Lower lobe of right lung (tissue), 2 donors: ENCODE measurements around the gene LPXN. TPM values are rescaled to one million over a fixed set of nuclear protein-coding genes. Genes with fewer than 3 reads are reported as not detected.

Experiments used
- ATAC-seq, 2 donors: fragments of 200-7000 bp; cut with Tn5 transposase; one replicate each; pipeline ENCODE4 v1.9.1; 2020 to 2022; ENCODE audit warnings: mild to moderate bottlenecking in 2 of 2, moderate library complexity in 2 of 2
- DNase-seq: peaks from one replicate; pipeline ENCODE4 v3.0.0-alpha.2; 2020
- H3K27ac ChIP-seq: fragments of 200-600 bp; one replicate; pipeline ENCODE4 v1.8.0; 2022
- H3K27me3 ChIP-seq: fragments of 200-600 bp; one replicate; pipeline ENCODE4 v1.8.0; 2022; ENCODE audit warnings: low read depth
- H3K36me3 ChIP-seq: fragments of 200-600 bp; one replicate; pipeline ENCODE4 v1.8.0; 2022; ENCODE audit warnings: mild to moderate bottlenecking
- H3K4me1 ChIP-seq: fragments of 200-600 bp; one replicate; pipeline ENCODE4 v1.8.0; 2022
- H3K4me3 ChIP-seq: fragments of 200-600 bp; one replicate; pipeline ENCODE4 v1.8.0; 2022; ENCODE audit warnings: mild to moderate bottlenecking
- H3K9me3 ChIP-seq: fragments of 200-600 bp; one replicate; pipeline ENCODE4 v1.8.0; 2022
- intact Hi-C: fragments of 100-400 bp; cut with DNase I; formaldehyde crosslinking; loops from one replicate; pipeline ENCODE4 v1.11.0; 2022
- total RNA-seq: library from RNA; stranded (reverse); fragmentation: NEBNext Ultra II Directional; extraction: Animal tissue kit (Norgen Biotek cat#: 25700); gene quantifications from one replicate; pipeline ENCODE4 v1.2.1, GENCODE V29; 2021
- TF ChIP-seq, protein P1 (sequence below): fragments of 200-600 bp; IDR thresholded peaks from one replicate; pipeline ENCODE4 v1.8.0; 2022; ENCODE audit warnings: antibody characterized with exemption, mild to moderate bottlenecking
- donor health status: DM: no; HTN: yes; CAD: no; lungs with severe emphysema.

Gene LPXN
- total RNA-seq, 1 donor from 2014 or later, result 71.6 TPM

DNA sequence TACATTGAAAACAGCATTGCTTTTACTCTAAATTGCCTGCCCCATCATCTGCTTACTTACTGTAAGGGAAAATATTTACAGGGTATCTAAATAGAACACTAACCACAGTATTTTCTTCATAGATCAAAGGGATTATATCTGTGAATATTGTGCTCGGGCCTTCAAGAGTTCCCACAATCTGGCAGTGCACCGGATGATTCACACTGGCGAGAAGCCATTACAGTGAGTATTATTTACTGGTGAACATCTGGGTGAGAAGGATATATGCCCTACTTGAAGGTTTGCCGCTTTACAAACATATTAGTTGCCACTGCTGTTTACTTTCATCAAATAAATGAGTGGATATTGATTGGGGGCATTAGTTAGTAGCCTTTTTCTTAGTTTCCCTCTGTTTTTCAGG is 40.9 kb upstream of the LPXN start:
- Histone ChIP-seq H3K4me3 (no peak overlapping the region), H3K27ac (no peak overlapping the region), H3K9me3 (no peaks in the 10 kb centered on the region), H3K36me3 (peaks cover 100% of the 10 kb centered on the region), H3K4me1 (no peaks in the 10 kb centered on the region), H3K27me3 (no peaks in the 10 kb centered on the region)
- DNase-seq, result no peak
- no peak for ATAC-seq
- TF ChIP-seq, protein P1, sequence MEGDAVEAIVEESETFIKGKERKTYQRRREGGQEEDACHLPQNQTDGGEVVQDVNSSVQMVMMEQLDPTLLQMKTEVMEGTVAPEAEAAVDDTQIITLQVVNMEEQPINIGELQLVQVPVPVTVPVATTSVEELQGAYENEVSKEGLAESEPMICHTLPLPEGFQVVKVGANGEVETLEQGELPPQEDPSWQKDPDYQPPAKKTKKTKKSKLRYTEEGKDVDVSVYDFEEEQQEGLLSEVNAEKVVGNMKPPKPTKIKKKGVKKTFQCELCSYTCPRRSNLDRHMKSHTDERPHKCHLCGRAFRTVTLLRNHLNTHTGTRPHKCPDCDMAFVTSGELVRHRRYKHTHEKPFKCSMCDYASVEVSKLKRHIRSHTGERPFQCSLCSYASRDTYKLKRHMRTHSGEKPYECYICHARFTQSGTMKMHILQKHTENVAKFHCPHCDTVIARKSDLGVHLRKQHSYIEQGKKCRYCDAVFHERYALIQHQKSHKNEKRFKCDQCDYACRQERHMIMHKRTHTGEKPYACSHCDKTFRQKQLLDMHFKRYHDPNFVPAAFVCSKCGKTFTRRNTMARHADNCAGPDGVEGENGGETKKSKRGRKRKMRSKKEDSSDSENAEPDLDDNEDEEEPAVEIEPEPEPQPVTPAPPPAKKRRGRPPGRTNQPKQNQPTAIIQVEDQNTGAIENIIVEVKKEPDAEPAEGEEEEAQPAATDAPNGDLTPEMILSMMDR, result no peak
- intact Hi-C loops, result no loop called here

DNA sequence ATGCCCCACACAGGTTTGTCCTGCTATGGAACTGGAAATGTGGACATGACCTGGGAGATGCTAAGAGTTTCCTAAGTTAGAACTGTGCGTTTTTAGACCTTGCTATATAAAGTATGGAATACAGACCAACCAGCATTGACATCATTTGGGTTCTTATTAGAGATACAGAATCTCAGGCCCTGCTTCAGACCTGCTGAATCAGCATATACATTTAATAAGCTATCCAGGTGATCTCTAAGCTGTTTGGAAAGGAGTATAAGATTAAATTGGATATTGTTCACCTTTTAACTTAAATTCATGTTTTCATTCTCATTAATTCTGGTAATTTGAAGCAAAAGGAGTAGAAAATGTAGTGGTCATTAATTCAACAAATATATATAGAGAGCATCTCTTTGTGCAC is 39.9 kb upstream of the LPXN start:
- Histone ChIP-seq H3K36me3 (peaks cover 100% of the 10 kb centered on the region), H3K27me3 (no peaks in the 10 kb centered on the region), H3K4me1 (no peaks in the 10 kb centered on the region), H3K27ac (no peak overlapping the region), H3K4me3 (no peak overlapping the region), H3K9me3 (no peaks in the 10 kb centered on the region)
- DNase-seq (no peak), ATAC-seq (no peak)
- TF ChIP-seq, protein P1, result no peak
- intact Hi-C loops, result no loop called here

DNA sequence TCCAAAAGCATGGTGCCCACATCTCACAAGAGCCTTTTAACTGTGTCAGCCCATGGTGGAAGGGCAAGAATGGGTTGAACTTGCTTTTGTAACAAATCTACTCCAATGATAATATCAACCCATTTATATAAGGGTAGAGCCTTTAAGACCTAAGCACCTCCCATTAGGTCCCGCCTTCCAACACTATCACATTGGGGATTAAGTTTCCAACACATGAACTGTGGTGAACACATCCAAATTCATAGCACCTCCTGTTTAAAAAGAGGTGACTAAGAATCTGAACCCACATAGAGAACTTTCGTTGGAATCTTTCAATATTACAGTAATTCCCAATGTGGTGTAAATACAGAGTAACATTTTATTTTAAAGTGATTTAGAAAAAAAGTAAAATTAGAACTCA is 37.6 kb upstream of the LPXN start:
- DNase-seq, result no peak
- no peak for ATAC-seq
- Histone ChIP-seq H3K27ac (no peak overlapping the region), H3K9me3 (no peaks in the 10 kb centered on the region), H3K4me1 (no peaks in the 10 kb centered on the region), H3K27me3 (no peaks in the 10 kb centered on the region), H3K36me3 (peaks cover 87% of the 10 kb centered on the region), H3K4me3 (no peak overlapping the region)
- intact Hi-C loops, result no loop called here
- TF ChIP-seq, protein P1, result no peak

DNA sequence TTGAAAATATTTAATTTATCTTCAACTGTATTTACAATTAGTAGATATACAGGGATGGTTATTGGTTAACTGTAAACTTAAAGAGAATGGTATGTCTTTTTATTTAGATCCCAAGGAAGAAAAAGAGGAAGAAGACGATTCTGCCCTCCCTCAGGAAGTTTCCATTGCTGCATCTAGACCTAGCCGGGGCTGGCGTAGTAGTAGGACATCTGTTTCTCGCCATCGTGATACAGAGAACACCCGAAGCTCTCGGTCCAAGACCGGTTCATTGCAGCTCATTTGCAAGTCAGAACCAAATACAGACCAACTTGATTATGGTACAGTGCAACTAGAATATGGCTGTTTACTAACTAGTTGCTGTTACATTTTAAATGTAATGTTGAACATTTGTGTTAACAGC is 34.1 kb upstream of the LPXN start:
- Histone ChIP-seq H3K9me3 (no peaks in the 10 kb centered on the region), H3K36me3 (peaks cover 52% of the 10 kb centered on the region), H3K27ac (no peak overlapping the region), H3K4me3 (no peak overlapping the region), H3K27me3 (no peaks in the 10 kb centered on the region), H3K4me1 (no peaks in the 10 kb centered on the region)
- ATAC-seq (no peak), DNase-seq (no peak)
- TF ChIP-seq, protein P1, result no peak
- intact Hi-C loops, result no loop called here

DNA sequence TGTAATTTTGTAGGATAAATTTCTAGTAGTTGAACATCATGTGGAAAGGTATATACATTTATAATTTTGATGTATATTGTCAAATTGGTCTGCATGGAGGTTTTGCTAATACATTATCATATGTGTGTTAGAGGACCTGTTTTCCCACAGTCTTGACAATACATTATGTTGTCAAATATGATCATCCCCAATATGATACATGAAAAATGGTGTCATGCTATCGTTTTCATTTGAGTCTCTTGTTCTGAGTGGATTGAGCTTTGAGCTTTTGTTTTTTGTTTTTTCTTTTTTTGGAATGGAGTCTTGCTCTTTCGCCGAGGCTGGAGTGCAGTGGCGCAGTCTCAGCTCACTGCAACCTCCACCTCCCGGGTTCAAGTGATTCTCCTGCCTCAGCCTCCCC is 32.7 kb upstream of the LPXN start:
- H3K27me3 ChIP-seq, result no peaks in the 10 kb centered on the region
- no peak overlapping the region for H3K4me3 ChIP-seq
- ATAC-seq (no peak), DNase-seq (no peak)
- TF ChIP-seq, protein P1, result no peak
- H3K4me1 ChIP-seq, result no peaks in the 10 kb centered on the region
- no peak overlapping the region for H3K27ac ChIP-seq
- intact Hi-C loops, result no loop called here
- H3K9me3 ChIP-seq, result no peaks in the 10 kb centered on the region
- H3K36me3 ChIP-seq, result peaks cover 38% of the 10 kb centered on the region
